ENCODE results near the gene SORBS1. TPM values are rescaled to one million over a fixed set of nuclear protein-coding genes. Genes with fewer than 3 reads are reported as not detected.

The SORBS1 gene
- total and polyA plus RNA-seq, 2 of the 13 experiments (the other 11 are each of a cell fraction or from before 2014, with no cell fraction given), result 16.8 to 39.8 TPM

- TF ChIP-seq NCOA2 (CRISPR knock-in tag; IDR thresholded peaks at IDR 0.05) (peak; percentile 61), SATB2 (CRISPR knock-in tag; IDR thresholded peaks at IDR 0.05) (no peak), RXRB (CRISPR knock-in tag; IDR thresholded peaks at IDR 0.05; ENCODE audit: borderline replicate concordance) (peak; percentile 92), NBN (conservative IDR thresholded peaks at IDR 0.05) (no peak), PHF5A (CRISPR knock-in tag; IDR thresholded peaks at IDR 0.05; ENCODE audit: low read depth, unreplicated experiment) (peak; percentile 56), MAFK (conservative IDR thresholded peaks at IDR 0.05 in 1 of 2, IDR thresholded peaks at IDR 0.05 in 1 of 2; ENCODE audit: low read length in 2 of 2) (no peak), ZBTB8A (CRISPR knock-in tag; IDR thresholded peaks at IDR 0.05; ENCODE audit: borderline replicate concordance, low read depth) (no peak), CBFB (CRISPR knock-in tag; IDR thresholded peaks at IDR 0.05) (no peak), ATF6 (CRISPR knock-in tag; conservative IDR thresholded peaks at IDR 0.05) (no peak), ZNF225 (CRISPR knock-in tag; IDR thresholded peaks at IDR 0.05) (no peak), HDAC1 (CRISPR knock-in tag; IDR thresholded peaks at IDR 0.05) (no peak), MTERF4 (CRISPR knock-in tag; IDR thresholded peaks at IDR 0.05) (no peak), ZNF569 (CRISPR knock-in tag; IDR thresholded peaks at IDR 0.05; ENCODE audit: borderline replicate concordance) (no peak), ZNF205 (CRISPR knock-in tag; IDR thresholded peaks at IDR 0.05) (no peak), PRDM4 (CRISPR knock-in tag; IDR thresholded peaks at IDR 0.05; ENCODE audit: borderline replicate concordance) (no peak), TGIF2 (CRISPR knock-in tag; IDR thresholded peaks at IDR 0.05) (no peak), ZFAT (CRISPR knock-in tag; conservative IDR thresholded peaks at IDR 0.05) (no peak), SALL1 (CRISPR knock-in tag; IDR thresholded peaks at IDR 0.05) (peak; percentile 49), NFIC (IDR thresholded peaks at IDR 0.05; ENCODE audit: low read length) (peak; percentile 29; the same call in 1 of the 2 replicates)
- TF ChIP-seq, protein P1, sequence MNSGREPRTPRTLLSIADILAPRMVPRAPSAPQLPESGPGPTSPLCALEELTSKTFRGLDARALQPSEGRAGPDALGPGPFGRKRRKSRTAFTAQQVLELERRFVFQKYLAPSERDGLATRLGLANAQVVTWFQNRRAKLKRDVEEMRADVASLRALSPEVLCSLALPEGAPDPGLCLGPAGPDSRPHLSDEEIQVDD (CRISPR knock-in tag; IDR thresholded peaks at IDR 0.05; ENCODE audit: borderline replicate concordance), result no peak
- TF ChIP-seq, protein P2, sequence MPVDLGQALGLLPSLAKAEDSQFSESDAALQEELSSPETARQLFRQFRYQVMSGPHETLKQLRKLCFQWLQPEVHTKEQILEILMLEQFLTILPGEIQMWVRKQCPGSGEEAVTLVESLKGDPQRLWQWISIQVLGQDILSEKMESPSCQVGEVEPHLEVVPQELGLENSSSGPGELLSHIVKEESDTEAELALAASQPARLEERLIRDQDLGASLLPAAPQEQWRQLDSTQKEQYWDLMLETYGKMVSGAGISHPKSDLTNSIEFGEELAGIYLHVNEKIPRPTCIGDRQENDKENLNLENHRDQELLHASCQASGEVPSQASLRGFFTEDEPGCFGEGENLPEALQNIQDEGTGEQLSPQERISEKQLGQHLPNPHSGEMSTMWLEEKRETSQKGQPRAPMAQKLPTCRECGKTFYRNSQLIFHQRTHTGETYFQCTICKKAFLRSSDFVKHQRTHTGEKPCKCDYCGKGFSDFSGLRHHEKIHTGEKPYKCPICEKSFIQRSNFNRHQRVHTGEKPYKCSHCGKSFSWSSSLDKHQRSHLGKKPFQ (CRISPR knock-in tag; IDR thresholded peaks at IDR 0.05; ENCODE audit: insufficient replicate concordance), result no peak
- TF ChIP-seq, protein P3, sequence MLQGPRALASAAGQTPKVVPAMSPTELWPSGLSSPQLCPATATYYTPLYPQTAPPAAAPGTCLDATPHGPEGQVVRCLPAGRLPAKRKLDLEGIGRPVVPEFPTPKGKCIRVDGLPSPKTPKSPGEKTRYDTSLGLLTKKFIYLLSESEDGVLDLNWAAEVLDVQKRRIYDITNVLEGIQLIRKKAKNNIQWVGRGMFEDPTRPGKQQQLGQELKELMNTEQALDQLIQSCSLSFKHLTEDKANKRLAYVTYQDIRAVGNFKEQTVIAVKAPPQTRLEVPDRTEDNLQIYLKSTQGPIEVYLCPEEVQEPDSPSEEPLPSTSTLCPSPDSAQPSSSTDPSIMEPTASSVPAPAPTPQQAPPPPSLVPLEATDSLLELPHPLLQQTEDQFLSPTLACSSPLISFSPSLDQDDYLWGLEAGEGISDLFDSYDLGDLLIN (CRISPR knock-in tag; IDR thresholded peaks at IDR 0.05; ENCODE audit: borderline replicate concordance), result no peak
Measured at GRCh38 chr10:95457319-95457886, 103.8 kb downstream of the SORBS1 start (continued).
